GM18508 (cell line): ENCODE results near the gene PNRC2.
"Not testable (repeated sequence)": the region's sequence is repeated elsewhere in the genome, so short reads cannot be mapped to it uniquely, and the experiment has no call there.

Experiments
- ATAC-seq: cut with Tn5 transposase; IDR thresholded peaks from one replicate; pipeline ENCODE4 v1.9.1; 2021; ENCODE audit warnings: moderate number of reproducible peaks; ENCODE audit not compliant: insufficient read depth, unreplicated experiment

The PNRC2 gene

GRCh38 chr1:23984417-23985186, 25.0 kb downstream of the PNRC2 start:
- ATAC-seq: no peak

- not testable (repeated sequence) for ATAC-seq
Observed at GRCh38 chr1:23987038-23987437, 27.4 kb downstream of the PNRC2 start.

GRCh38 chr1:23989263-23989662, 29.6 kb downstream of the PNRC2 start:
- no peak for ATAC-seq

GRCh38 chr1:23992011-23992410, 32.4 kb downstream of the PNRC2 start:
- ATAC-seq: not testable (repeated sequence)

DNA sequence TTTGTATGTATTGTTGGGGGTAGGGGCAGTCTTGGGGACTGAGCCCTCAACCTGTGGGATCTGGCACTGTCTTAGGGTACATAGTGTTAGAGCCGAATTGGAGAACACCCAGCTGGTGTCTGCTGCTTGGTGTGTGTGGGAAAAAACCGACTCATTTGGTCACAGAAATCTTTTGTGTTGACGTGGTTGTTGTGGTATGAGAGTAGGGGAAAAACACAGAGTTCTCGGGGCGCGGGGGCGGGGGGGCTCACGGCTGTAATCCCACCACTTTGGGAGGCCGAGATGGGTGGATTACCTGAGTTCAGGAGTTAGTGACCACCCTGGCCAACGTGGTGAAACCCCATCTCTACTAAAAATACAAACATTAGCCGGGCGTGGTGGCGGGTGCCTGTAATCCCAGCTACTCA, 35.8 kb downstream of the PNRC2 start:
- no peak for ATAC-seq

DNA sequence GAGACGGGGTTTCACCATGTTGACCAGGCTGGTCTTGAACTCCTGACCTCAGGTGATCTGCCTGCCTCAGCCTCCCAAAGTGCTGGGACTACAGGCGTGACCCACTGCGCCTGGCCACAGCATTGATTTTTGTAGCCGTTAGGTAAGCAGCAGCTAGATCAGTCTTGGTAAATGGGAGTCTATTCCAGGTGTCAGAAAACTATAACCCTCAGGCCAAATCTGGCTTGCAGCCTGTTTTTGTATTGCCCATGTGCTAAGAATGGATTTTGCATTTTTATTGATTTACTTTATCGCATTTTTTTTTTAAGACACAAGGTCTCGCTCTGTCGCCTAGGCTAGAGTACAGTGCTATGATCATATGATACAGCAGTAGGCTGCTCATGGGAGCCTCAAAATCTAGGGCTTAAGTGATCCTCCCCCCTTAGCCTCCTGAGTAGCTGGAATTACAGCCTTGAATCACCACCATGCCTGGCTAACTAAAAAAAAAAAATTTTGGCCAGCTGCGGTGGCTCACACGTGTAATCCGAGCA, 37.1 kb downstream of the PNRC2 start:
- no peak for ATAC-seq

- no peak for ATAC-seq
Observed at GRCh38 chr1:23997812-23998211, 38.2 kb downstream of the PNRC2 start.

GRCh38 chr1:23999156-23999671, 39.6 kb downstream of the PNRC2 start:
- ATAC-seq: no peak

DNA sequence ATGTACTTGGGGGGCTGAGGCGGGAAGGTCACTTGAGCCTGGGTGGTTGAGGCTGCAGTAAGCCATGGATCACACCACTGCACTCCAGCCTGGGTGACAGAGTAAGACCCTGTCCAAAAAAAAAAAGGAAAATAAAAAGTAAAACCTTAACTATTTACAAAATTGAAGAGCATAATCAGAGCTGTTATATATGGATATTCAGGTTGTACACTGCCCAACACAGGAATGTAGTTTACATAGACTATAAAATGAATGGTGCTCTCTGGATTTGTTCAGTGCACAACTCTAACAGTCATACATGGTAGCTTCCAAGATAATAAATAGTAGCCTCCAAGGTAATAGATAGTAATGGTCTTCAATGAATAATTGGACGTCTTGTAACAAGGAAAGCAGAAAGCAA, 43.1 kb downstream of the PNRC2 start:
- ATAC-seq: no peak

- no peak for ATAC-seq
Observed at GRCh38 chr1:24003331-24003972, 43.8 kb downstream of the PNRC2 start.

DNA sequence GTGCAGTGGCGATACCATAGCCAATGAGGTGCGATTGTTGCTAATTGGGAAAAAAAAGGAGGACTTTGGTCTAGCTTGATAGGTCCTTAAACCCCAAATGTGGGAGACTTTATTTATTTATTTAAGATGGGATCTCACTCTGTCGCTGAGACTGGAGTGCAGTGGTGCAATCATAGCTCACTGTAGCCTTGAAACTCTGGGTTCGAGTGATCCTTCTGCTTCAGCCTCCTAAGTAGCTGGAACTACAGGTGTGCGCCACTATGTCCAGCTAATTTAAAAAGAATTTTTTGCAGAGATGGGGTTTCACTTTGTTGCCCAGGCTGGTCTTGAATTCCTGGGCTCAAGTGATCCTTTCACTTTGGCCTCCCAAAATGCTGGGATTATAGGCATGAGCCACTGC, 44.5 kb downstream of the PNRC2 start:
- ATAC-seq: no peak

GRCh38 chr1:24005163-24005562, 45.5 kb downstream of the PNRC2 start:
- ATAC-seq: no peak

DNA sequence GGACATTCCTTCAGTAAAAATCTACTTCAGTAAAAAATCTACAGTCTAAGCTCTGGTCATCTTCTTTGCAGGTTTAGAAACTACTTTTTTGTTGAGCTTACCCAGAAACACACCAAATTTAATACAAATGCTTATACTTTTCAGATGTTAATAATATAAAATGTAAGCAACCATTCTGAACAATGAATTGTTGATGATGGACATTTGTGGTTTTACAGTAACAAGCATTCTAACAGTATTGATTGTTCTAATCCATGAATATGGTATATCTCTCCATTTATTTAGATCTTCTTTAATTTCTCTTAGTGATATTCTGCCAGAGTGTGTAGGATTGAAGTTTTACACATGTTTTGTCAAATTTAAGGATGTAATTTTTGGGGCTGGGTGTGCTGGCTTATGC, 47.5 kb downstream of the PNRC2 start:
- ATAC-seq: no peak

DNA sequence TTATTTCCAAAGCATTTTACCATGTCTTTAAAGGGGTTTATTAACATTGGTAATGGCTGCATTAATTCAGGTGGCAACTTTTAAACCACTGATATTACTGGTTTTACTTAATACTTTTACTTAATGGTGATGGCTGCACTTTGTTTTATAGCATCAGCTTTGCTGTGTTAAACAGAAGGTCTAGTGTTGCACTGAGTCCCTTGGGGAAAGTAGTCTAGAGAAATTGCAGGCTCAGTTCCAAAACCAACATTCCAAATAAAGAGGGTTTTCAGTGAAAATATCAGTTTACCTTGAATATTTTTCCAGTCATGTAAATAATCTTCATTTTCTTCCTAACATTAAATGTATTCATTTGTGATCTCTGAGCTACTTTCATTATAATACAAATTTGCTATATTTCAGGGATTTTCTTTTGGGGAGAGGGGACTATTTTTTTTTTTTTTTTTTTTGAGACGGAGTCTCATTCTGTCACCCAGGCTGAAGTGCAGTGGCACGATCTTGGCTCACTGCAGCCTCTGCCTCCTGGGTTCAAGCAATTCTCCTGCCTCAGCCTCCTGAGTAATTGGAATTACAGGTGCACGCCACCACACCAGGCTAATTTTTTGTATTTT, 49.1 kb downstream of the PNRC2 start:
- not testable (repeated sequence) for ATAC-seq

GRCh38 chr1:24009406-24009805, 49.8 kb downstream of the PNRC2 start:
- ATAC-seq: no peak

GRCh38 chr1:24010650-24011049, 51.0 kb downstream of the PNRC2 start:
- ATAC-seq: no peak

- not testable (repeated sequence) for ATAC-seq
Observed at GRCh38 chr1:24012878-24013277, 53.2 kb downstream of the PNRC2 start.
